HTERT RPE-1 (cell line): ENCODE results near the gene SPDYE2B.
"Not testable (repeated sequence)": the region's sequence is repeated elsewhere in the genome, so short reads cannot be mapped to it uniquely, and the experiment has no call there.

Experiments
- in situ Hi-C: fragments of 300-500 bp; cut with MboI; formaldehyde crosslinking; loops from 4 replicates; pipeline ENCODE4 v1.14.3; 2020; ENCODE audit warnings: low sequenced_read_pairs

Gene SPDYE2B

GRCh38 chr7:102649924-102650323, at the start of gene SPDYE2B:
SPDYE2B (plus strand) TSS chr7:102650319; CDS start chr7:102652349, 2,030 bp downstream.
- in situ Hi-C loops, result not testable (repeated sequence)

GRCh38 chr7:102602317-102602716, 47.8 kb upstream of the SPDYE2B start:
- in situ Hi-C loops, result not testable (repeated sequence)

- in situ Hi-C loops, result not testable (repeated sequence)
Observed at GRCh38 chr7:102604431-102605145, 45.5 kb upstream of the SPDYE2B start.

GRCh38 chr7:102606848-102607247, 43.3 kb upstream of the SPDYE2B start:
- in situ Hi-C loops, result not testable (repeated sequence)

- in situ Hi-C loops, result not testable (repeated sequence)
Observed at GRCh38 chr7:102609734-102610133, 40.4 kb upstream of the SPDYE2B start.

- in situ Hi-C loops, result not testable (repeated sequence)
Observed at GRCh38 chr7:102610441-102610840, 39.7 kb upstream of the SPDYE2B start.

GRCh38 chr7:102611013-102611674, 39.0 kb upstream of the SPDYE2B start:
- in situ Hi-C loops, result not testable (repeated sequence)

GRCh38 chr7:102611675-102612325, 38.3 kb upstream of the SPDYE2B start:
- in situ Hi-C loops, result not testable (repeated sequence)

- in situ Hi-C loops, result not testable (repeated sequence)
Observed at GRCh38 chr7:102613575-102614345, 36.4 kb upstream of the SPDYE2B start.

- in situ Hi-C loops, result not testable (repeated sequence)
Observed at GRCh38 chr7:102614346-102614697, 35.8 kb upstream of the SPDYE2B start.

GRCh38 chr7:102614873-102615272, 35.2 kb upstream of the SPDYE2B start:
- in situ Hi-C loops, result not testable (repeated sequence)

- in situ Hi-C loops, result not testable (repeated sequence)
Observed at GRCh38 chr7:102615930-102616329, 34.2 kb upstream of the SPDYE2B start.

- in situ Hi-C loops, result not testable (repeated sequence)
Observed at GRCh38 chr7:102616507-102617125, 33.5 kb upstream of the SPDYE2B start, which contains the start of gene RASA4. RASA4 (minus strand) TSS chr7:102616756; CDS start chr7:102616689, 67 bp downstream.

GRCh38 chr7:102618122-102618521, 32.0 kb upstream of the SPDYE2B start:
- in situ Hi-C loops, result not testable (repeated sequence)

- in situ Hi-C loops, result not testable (repeated sequence)
Observed at GRCh38 chr7:102627271-102627904, 22.7 kb upstream of the SPDYE2B start.

GRCh38 chr7:102630622-102631021, 19.5 kb upstream of the SPDYE2B start:
- in situ Hi-C loops, result not testable (repeated sequence)

GRCh38 chr7:102634299-102634698, 15.8 kb upstream of the SPDYE2B start:
- in situ Hi-C loops, result not testable (repeated sequence)

GRCh38 chr7:102635354-102635753, 14.8 kb upstream of the SPDYE2B start:
- in situ Hi-C loops, result not testable (repeated sequence)

GRCh38 chr7:102636956-102637355, 13.2 kb upstream of the SPDYE2B start:
- in situ Hi-C loops, result not testable (repeated sequence)

GRCh38 chr7:102638848-102639247, 11.3 kb upstream of the SPDYE2B start:
- in situ Hi-C loops, result not testable (repeated sequence)
